AG10803 (cell line): ENCODE measurements around the gene COIL.

ENCODE experiments used
- DNase-seq: peaks from one replicate; pipeline ENCODE4 v3.0.0; 2010; ENCODE audit warnings: low read depth
- H3K4me3 ChIP-seq: 2 replicates; pipeline ENCODE4 v1.5.1; 2011; ENCODE audit warnings: mild to moderate bottlenecking, low read length, control low read depth
- CTCF ChIP-seq: conservative IDR thresholded peaks from 2 replicates; pipeline ENCODE4 v1.5.1; 2011; ENCODE audit warnings: mild to moderate bottlenecking, low read length, control low read depth, inconsistent platforms

The COIL gene

DNA sequence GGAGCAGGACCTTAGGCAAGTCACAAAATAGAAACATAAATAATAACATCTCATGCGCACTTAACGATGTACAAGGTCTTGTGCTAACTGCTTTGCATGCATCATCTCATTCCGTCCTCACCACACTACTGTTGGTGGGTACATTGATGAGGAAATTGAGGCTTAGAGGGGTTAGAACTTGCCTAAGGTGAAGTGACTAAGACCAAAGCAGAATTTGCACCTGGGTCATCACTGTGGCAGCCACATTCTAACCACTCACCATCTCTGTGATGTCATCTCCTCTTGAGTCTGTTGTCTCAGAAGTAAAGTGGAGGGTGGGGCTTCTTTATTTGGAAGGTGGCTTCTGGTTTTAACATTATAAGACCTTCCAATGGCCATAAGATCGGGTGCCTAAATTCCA lies 26.6 kb downstream of the COIL start:
- no peak overlapping the region for H3K4me3 ChIP-seq
- DNase-seq, result no peak
- no peak for TF ChIP-seq CTCF

GRCh38 chr17:56933868-56934267 lies 27.0 kb downstream of the COIL start:
- no peak for DNase-seq
- H3K4me3 ChIP-seq, result no peak overlapping the region
- TF ChIP-seq CTCF, result no peak

DNA sequence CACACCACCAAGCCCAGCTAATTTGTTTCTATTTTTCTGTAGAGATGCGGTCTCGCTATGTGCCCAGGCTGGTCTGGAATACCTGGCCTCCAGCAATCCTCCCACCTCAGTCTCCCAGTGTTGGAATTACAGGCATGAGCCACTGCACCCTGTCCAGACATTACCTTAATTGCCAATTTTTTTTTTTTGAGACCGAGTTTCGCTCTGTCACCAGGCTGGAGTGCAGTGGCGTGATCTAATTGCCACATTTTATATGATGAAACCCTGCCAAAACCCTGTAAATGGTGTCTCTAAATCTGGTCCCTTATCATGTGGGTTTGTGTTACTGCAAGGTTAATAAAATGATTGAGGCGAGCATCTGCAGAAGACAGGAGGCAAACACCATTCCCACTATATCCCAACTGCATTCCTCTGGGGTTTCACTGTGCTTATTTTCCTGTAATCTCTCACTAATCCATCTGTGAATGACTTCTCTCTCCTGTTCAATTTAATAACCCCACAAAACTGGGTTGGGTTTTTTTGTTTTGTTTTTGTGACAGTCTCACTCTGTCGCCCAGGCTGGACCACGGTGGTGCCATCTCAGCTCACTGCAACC lies 27.6 kb downstream of the COIL start:
- no peak overlapping the region for H3K4me3 ChIP-seq
- no peak for TF ChIP-seq CTCF
- no peak for DNase-seq

GRCh38 chr17:56930739-56931337 lies 30.0 kb downstream of the COIL start:
- H3K4me3 ChIP-seq, result no peak overlapping the region
- no peak for DNase-seq
- TF ChIP-seq CTCF, result no peak

- no peak overlapping the region for H3K4me3 ChIP-seq
- DNase-seq, result no peak
- no peak for TF ChIP-seq CTCF
Observed at GRCh38 chr17:56929362-56929969, 31.4 kb downstream of the COIL start.

DNA sequence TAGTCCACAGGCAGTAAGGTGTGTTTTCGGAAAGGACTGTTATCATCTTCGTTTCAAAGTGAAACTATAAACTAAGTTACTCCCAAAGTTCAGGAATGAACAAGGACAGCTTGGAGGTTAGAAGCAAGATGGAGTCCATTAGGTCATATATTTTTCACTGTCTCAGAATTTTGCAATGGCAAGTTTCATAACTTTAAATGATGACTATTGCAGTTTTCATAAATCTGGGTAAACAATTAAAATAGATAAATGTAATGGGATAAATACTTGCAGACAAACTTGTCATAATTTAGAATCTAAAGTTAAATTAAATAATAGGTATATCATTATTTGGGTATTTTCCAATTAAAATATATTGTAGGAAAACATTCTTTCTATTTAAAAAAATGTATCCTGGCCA lies 32.3 kb downstream of the COIL start:
- no peak overlapping the region for H3K4me3 ChIP-seq
- no peak for TF ChIP-seq CTCF
- DNase-seq, result no peak

DNA sequence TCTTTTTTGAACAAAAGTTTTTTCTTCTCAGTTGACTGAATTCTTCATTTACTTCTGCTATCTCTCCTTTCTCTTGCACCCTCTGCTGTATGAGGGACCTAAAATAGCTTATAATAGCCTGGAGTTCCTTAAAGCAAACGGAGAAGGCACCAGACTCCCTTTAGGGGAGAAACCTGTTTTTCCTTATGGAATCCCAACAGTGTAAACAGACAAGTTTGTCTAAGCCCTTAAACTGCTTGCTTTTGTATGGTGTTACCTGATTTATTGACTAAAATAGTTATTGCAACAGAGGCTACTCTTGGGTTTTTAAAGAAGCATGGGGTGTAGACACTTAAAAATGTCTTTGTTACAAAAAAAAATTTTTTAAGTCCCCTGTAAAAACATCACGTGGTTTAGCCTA lies 34.1 kb downstream of the COIL start:
- no peak for TF ChIP-seq CTCF
- H3K4me3 ChIP-seq, result no peak overlapping the region
- DNase-seq, result no peak
